NCI-H2171 (cell line): ENCODE results near the gene PSEN1.

Experiments
- DNase-seq: peaks from one replicate; lab custom pipeline; 2025; lab: John Stamatoyannopoulos, UW

The PSEN1 gene

GRCh38 chr14:73254247-73255004 is 118.1 kb downstream of the PSEN1 start:
- DNase-seq, result no peak

DNA sequence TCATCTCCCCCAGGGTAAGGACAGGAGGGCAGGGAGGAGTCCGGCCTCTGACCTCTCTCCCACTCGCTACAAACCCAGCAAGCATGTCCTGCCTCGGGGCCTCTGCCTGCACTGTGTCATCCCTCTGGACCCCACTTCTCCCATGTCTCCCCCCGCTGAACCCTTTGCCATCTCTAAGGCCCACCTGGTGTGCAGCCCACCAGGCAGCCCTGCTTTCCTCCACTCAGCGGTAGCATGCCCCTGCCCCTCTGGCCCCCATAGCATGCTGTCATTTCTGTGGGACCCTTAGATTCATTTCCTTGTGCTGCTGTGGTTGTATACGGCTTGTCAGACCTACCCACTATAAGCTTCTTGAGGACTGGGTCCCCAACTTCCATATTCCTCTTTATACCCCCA is 118.7 kb downstream of the PSEN1 start:
- DNase-seq, result no peak

GRCh38 chr14:73255693-73256225 is 119.5 kb downstream of the PSEN1 start:
- no peak for DNase-seq

DNA sequence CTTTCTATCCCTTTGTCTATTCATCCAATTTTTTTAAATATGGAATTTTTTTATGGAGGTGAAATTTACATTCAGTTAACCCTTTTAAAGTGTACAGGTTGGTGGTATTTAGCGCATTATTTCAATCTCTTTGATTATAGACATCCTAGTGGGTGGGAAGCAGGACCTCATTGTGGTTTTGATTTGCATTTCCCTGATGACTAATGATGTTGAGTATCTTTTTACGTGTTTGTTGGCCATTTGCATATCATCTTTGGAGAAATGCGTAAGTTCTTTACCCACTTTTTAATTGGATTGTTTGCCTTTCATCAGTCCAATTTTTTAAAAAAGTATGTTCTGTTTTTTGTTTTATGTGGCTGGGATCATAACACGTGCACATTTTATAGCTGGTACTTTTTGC is 121.8 kb downstream of the PSEN1 start:
- no peak for DNase-seq

GRCh38 chr14:73258845-73259611 is 122.7 kb downstream of the PSEN1 start:
- no peak for DNase-seq

DNA sequence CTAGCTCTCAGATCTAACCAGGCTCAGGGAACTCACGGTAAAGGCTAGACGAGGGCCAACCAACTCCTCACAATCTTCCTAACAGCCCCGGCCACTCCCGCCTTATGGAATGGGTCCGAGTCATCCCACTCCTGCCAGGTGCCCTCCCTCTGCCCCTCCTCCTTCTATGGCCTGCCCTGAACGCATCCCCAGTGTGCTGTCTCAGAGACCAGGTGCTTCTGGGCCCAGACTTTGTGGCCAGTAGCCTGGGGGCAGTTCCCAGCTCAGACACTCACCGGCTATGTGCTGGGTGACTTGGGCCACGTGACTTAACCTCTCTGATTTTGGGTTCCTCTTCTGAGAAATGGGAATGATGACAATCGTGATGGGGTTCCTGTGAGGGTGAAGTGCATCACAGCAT is 123.5 kb downstream of the PSEN1 start:
- DNase-seq, result no peak

GRCh38 chr14:73260574-73260973 is 124.3 kb downstream of the PSEN1 start:
- no peak for DNase-seq

GRCh38 chr14:73261075-73261474 is 124.8 kb downstream of the PSEN1 start:
- no peak for DNase-seq

DNA sequence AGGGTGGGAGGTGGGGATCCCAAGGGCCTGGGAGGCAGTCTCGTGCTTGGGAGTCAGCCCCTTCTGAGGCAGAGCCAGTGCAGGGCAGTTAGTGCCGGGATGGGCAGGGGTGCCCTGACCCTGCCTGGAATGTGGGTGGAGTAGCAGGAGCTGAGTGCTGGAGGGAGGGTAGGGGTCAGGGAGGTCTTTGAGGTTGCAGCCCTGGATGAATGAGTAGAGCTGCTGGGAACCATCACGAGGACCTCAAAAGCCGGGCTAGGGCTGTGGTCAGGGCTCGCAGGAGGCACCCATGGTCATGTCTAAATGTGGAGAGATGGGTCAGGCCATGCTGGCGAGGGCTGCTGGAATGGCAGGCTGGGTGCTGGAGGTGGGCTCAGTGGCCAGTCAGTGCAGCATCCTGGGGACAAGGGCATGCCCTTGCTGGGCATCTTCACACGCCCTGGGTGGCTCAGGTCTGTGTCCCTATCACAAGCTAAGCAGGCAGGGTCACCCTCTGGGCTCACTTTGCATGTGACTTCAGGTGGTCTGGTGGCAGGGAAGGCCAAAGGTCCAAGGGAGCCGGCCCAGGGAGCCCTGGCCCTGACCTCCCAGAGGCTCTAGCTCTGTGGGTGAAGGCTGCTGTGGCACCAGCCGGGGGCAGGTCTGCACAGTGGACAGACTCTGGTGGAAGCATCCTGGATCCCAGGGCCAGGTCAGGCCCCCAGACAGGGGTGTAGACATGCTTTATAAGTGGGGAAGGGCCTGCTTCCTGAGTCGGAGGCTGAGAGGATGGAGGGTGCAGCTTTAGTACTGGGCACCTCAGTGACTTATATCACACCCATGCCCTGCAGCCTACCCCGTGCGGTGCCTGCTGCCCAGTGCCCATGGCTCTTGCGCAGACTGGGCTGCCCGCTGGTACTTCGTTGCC is 125.5 kb downstream of the PSEN1 start:
- DNase-seq, result no peak

DNA sequence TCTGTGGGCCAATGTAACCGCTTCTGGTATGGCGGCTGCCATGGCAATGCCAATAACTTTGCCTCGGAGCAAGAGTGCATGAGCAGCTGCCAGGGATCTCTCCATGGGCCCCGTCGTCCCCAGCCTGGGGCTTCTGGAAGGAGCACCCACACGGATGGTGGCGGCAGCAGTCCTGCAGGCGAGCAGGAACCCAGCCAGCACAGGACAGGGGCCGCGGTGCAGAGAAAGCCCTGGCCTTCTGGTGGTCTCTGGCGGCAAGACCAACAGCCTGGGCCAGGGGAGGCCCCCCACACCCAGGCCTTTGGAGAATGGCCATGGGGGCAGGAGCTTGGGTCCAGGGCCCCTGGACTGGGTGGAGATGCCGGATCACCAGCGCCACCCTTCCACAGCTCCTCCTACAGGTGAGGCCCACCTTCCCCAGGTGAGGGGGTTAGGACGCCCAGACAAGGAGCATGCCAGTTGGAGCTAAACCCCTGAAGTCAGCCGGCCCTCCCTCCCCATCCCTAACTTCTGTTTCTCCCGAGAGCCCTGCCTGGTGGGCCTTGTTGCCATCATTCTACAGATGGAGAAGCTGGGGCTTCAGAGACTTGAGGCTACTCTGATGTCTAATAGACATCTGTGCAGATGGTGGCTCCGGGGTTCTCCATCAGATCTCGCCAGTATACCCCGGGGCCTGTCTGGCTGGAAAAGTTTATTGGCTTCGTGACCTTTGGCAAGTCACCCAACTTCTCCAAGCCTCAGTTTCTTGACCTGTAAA is 126.3 kb downstream of the PSEN1 start:
- DNase-seq, result no peak

- DNase-seq, result no peak
These were observed 127.3 kb downstream of the PSEN1 start for GRCh38 chr14:73263606-73264005.

DNA sequence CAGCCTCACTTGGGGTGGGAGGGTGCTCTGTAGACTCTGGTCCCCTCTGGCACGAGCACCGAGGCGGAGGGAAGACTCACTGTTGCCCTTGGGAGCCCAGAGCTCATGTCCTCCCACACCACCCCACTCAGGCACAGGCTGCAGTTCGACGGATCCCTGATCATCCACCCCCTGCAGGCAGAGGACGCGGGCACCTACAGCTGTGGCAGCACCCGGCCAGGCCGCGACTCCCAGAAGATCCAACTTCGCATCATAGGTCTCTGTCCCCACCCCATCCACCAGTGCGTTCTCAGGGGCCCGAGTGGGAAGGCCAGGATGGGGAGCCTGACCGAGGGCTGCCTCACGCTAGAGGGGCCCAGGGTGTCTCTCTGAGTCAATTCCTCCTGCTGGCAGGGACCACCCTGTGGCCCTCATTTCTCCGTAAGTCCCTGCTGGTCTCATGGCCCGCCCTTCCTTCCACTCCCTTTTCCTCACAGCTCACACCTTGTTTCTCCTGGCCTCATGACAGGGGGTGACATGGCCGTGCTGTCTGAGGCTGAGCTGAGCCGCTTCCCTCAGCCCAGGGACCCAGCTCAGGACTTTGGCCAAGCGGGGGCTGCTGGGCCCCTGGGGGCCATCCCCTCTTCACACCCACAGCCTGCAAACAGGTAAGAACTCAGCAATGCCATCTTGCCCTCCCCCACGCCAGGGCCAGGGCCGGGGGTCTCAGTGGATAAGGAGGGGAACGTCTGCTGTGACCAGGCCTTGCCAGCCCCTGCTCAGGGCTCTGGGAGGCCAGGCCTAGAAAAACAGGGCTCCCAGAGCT is 128.0 kb downstream of the PSEN1 start:
- no peak for DNase-seq

- no peak for DNase-seq
These were observed 128.8 kb downstream of the PSEN1 start for GRCh38 chr14:73264885-73265720.

GRCh38 chr14:73265721-73266046 is 129.4 kb downstream of the PSEN1 start:
- DNase-seq, result no peak

GRCh38 chr14:73266317-73266716 is 130.0 kb downstream of the PSEN1 start:
- DNase-seq, result no peak

- DNase-seq, result no peak
These were observed 131.2 kb downstream of the PSEN1 start for GRCh38 chr14:73267474-73267873.

DNA sequence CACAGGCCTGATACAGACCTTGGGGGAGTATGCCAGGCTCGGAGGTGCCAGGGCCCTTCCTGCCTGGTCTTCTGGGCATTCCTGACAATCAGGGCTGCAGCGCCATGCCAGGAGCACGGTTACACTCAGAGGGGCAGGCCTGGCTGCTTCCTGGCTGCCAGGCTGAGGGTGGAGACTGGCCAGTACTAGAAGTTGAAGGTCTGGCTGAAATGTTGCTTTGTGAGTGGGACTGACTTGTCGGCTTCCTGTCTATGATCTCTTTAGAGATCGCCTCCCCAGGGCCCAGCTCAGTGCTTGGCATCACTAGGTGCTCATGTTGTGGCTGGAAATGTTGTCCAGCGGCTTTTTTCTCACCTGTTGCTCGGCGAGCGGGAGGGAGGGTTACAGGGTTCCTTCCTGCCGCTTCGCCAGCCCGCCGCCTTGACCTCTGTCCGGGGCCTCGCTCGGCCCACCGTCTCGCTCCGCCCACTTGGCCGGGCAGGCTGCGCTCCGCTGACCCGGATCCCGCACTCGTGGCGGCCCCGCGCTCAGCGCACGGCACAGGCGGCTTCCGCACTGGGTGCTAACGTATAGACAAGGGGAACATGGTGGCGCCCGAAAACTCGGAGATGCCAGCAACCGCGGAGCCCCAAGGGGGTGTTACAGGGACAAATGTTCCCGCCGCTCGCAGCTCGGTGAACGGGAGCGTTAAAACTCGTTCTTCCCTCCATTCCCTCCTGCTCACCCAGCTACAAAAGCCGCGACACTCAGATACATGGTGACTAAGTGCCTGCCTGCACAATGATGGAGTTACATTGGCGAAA is 133.6 kb downstream of the PSEN1 start:
- DNase-seq, result no peak

- peak; percentile 73 for DNase-seq
These were observed 136.1 kb downstream of the PSEN1 start for GRCh38 chr14:73272393-73272792.
